Ishikawa (cell line): ENCODE results near the gene DUXB.

Experiments used
- EGR1 ChIP-seq: IDR thresholded peaks from 2 replicates; pipeline ENCODE4 v1.6.1; 2012
- NFIC ChIP-seq: IDR thresholded peaks from 2 replicates; pipeline ENCODE4 v1.6.1; 2012
- RAD21 ChIP-seq: IDR thresholded peaks from 2 replicates; pipeline ENCODE4 v1.6.1; 2012; ENCODE audit warnings: low read depth
- TCF12 ChIP-seq: IDR thresholded peaks from 2 replicates; pipeline ENCODE4 v1.6.1; 2012; ENCODE audit warnings: low read depth
- TF ChIP-seq, protein P1 (sequence below): IDR thresholded peaks from 2 replicates; pipeline ENCODE4 v1.6.1; 2012
- TF ChIP-seq, protein P2 (sequence below): IDR thresholded peaks from 2 replicates; pipeline ENCODE4 v1.6.1; 2012
- TF ChIP-seq, protein P3 (sequence below): IDR thresholded peaks from 2 replicates; pipeline ENCODE4 v1.6.1; 2012; ENCODE audit warnings: low read depth, mild to moderate bottlenecking

DNA sequence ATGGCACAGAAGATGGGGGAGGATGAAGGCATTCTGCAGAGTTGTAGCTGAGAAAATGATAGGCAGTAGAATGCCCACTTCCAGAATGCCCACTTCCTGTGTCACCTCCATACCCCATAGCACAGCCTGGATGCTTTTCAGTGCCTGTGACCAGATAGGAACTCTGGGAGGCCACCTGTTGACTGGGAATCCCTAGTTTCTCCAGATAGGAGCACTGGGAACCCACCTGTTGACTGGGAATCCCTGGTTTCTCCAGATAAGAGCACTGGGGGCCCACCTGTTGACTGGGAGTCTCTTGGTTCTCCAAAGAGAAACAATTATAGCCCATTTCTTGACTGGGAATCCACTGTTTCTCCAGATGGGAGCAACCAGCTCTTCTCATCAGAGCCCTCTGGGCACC lies 13.4 kb upstream of the DUXB start:
- TF ChIP-seq, protein P1, sequence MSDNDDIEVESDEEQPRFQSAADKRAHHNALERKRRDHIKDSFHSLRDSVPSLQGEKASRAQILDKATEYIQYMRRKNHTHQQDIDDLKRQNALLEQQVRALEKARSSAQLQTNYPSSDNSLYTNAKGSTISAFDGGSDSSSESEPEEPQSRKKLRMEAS: no peak
- TF ChIP-seq, protein P2, sequence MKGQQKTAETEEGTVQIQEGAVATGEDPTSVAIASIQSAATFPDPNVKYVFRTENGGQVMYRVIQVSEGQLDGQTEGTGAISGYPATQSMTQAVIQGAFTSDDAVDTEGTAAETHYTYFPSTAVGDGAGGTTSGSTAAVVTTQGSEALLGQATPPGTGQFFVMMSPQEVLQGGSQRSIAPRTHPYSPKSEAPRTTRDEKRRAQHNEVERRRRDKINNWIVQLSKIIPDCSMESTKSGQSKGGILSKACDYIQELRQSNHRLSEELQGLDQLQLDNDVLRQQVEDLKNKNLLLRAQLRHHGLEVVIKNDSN: no peak
- TF ChIP-seq NFIC (no peak), EGR1 (no peak), TCF12 (no peak), RAD21 (no peak)
- TF ChIP-seq, protein P3, sequence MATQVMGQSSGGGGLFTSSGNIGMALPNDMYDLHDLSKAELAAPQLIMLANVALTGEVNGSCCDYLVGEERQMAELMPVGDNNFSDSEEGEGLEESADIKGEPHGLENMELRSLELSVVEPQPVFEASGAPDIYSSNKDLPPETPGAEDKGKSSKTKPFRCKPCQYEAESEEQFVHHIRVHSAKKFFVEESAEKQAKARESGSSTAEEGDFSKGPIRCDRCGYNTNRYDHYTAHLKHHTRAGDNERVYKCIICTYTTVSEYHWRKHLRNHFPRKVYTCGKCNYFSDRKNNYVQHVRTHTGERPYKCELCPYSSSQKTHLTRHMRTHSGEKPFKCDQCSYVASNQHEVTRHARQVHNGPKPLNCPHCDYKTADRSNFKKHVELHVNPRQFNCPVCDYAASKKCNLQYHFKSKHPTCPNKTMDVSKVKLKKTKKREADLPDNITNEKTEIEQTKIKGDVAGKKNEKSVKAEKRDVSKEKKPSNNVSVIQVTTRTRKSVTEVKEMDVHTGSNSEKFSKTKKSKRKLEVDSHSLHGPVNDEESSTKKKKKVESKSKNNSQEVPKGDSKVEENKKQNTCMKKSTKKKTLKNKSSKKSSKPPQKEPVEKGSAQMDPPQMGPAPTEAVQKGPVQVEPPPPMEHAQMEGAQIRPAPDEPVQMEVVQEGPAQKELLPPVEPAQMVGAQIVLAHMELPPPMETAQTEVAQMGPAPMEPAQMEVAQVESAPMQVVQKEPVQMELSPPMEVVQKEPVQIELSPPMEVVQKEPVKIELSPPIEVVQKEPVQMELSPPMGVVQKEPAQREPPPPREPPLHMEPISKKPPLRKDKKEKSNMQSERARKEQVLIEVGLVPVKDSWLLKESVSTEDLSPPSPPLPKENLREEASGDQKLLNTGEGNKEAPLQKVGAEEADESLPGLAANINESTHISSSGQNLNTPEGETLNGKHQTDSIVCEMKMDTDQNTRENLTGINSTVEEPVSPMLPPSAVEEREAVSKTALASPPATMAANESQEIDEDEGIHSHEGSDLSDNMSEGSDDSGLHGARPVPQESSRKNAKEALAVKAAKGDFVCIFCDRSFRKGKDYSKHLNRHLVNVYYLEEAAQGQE: no peak
